ENCODE results near the gene CDKN1C. TPM values are rescaled to one million over a fixed set of nuclear protein-coding genes. Genes with fewer than 3 reads are reported as not detected.

Gene CDKN1C
- total RNA-seq, 2 donors from 2014 or later = 36.5 to 42.7 TPM

DNA sequence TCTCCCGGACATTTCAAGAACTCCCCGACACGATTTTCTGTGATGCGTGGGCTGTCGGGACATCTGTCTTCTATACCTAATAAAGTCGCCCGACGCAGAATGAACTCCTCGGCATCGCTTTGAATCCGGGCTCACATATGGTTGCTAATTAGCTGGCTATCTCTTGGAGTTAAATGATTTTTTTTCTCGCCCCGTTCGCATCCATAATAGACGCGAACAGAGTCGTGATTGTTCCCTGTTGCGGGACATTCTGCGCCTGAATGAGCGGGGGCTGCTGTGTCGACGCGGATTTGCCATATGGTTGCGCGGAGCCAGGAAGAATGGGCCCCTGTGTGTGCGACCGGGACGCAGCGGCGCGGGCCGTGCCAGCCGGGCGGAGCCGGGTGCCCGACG, 16.4 kb downstream of the CDKN1C start:
- WGBS = 27% methylated on average over 37 of the region's 37 CpGs
- Histone ChIP-seq H3K36me3 (no peaks in the 10 kb centered on the region), H3K9me3 (no peaks in the 10 kb centered on the region), H3K27ac (no peak overlapping the region), H3K4me1 (replicated peaks) (no peaks in the 10 kb centered on the region), H3K27me3 (replicated peaks; ENCODE audit: insufficient read depth) (peaks cover 3% of the 10 kb centered on the region), H3K4me3 (no peak overlapping the region)
- TF ChIP-seq POLR2AphosphoS5 (IDR thresholded peaks at IDR 0.05) = no peak
- TF ChIP-seq POLR2A (IDR thresholded peaks at IDR 0.05) = no peak
- no peak for TF ChIP-seq CTCF (IDR thresholded peaks at IDR 0.05)
- no peak for DNase-seq (ENCODE audit: low spot score)
- intact Hi-C loops (cut with DNase I) = no loop called here

GRCh38 chr11:2868506-2869133, 17.0 kb downstream of the CDKN1C start:
- peaks cover 3% of the 10 kb centered on the region for H3K27me3 ChIP-seq (replicated peaks; ENCODE audit: insufficient read depth)
- 50% methylated on average over 11 of the region's 16 CpGs for WGBS
- DNase-seq (ENCODE audit: low spot score) = no peak

DNA sequence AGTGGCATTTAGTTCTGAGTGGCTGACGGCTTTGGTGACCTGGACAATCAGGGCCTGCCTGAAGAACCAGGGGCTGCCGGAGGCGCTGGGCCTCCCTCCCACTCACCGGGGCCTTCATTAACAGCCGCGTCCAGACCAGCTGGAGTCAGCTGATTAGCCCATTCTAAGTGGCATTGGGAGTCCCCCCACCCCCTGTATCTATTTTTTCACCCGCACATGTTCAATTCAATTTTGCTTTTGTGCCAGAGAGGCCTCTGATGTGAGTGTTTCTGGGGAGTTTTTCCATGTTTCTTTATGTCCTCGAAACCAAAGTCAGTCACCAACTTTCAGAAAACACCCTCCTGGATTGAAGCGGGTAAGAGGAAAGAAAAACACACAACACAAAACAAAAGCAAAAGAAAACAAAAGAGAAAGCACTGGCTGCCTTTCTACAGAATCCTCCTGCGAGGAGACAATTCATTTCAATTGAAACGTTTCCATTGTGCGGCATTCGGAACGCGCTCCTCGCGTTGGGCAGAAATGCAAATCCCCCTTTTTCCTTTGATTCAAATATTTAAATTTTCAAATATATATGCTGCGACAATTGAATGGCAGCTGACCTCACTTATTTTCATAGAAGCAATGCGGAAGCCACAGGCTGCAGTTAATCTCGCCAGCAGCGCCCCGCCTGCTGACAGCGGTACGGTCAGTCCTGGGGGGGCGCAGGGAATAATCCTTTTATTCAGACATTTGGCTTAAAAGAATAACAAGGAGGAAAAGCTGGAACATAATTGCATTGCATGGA, 17.7 kb downstream of the CDKN1C start:
- H3K4me1 ChIP-seq (replicated peaks) = no peaks in the 10 kb centered on the region
- H3K36me3 ChIP-seq = no peaks in the 10 kb centered on the region
- intact Hi-C loops (cut with DNase I) = no loop called here
- H3K27ac ChIP-seq = no peak overlapping the region
- TF ChIP-seq POLR2AphosphoS5 (IDR thresholded peaks at IDR 0.05) (no peak), CTCF (IDR thresholded peaks at IDR 0.05) (no peak), POLR2A (IDR thresholded peaks at IDR 0.05) (no peak)
- 78% methylated on average over 25 of the region's 25 CpGs for WGBS
- H3K27me3 ChIP-seq (replicated peaks; ENCODE audit: insufficient read depth) = peaks cover 3% of the 10 kb centered on the region
- no peaks in the 10 kb centered on the region for H3K9me3 ChIP-seq
- H3K4me3 ChIP-seq = no peak overlapping the region
- DNase-seq (ENCODE audit: low spot score) = no peak

More at GRCh38 chr11:2868506-2869133, 17.0 kb downstream of the CDKN1C start:
- TF ChIP-seq CTCF (IDR thresholded peaks at IDR 0.05) = no peak
- H3K9me3 ChIP-seq = no peaks in the 10 kb centered on the region
- H3K4me3 ChIP-seq = no peak overlapping the region
- H3K27ac ChIP-seq = no peak overlapping the region
- no peaks in the 10 kb centered on the region for H3K36me3 ChIP-seq
- no peaks in the 10 kb centered on the region for H3K4me1 ChIP-seq (replicated peaks)
- intact Hi-C loops (cut with DNase I) = no loop called here

DNA sequence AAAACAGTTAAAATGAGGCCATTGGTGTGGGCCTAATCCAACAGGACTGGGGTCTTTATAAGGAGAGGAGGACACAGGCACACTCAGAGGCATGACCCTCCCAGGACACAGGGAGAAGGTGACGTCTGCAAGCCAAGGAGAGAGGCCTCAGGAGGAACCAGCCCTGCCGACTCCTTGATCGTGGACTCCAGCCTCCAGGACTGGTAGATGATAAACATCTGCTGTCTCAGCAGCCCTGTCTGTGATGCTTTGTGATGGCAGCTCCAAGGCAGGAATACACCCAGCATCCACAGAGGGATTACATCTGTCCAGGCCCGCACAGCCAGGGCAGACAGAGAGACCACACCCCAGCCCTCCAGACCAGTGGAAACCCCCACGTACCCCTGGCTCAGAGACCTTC, 18.4 kb downstream of the CDKN1C start:
- no peaks in the 10 kb centered on the region for H3K4me1 ChIP-seq (replicated peaks)
- no peak for TF ChIP-seq POLR2AphosphoS5 (IDR thresholded peaks at IDR 0.05)
- no peak for TF ChIP-seq POLR2A (IDR thresholded peaks at IDR 0.05)
- no peak for TF ChIP-seq CTCF (IDR thresholded peaks at IDR 0.05)
- H3K9me3 ChIP-seq = no peaks in the 10 kb centered on the region
- 97% methylated on average over 5 of the region's 5 CpGs for WGBS
- H3K36me3 ChIP-seq = no peaks in the 10 kb centered on the region
- no peak for DNase-seq (ENCODE audit: low spot score)
- H3K27me3 ChIP-seq (replicated peaks; ENCODE audit: insufficient read depth) = peaks cover 3% of the 10 kb centered on the region
- H3K4me3 ChIP-seq = no peak overlapping the region
- intact Hi-C loops (cut with DNase I) = no loop called here
- no peak overlapping the region for H3K27ac ChIP-seq
